Loucy (cell line): ENCODE measurements around the gene PLXNB1.

Experiments used
- CTCF ChIP-seq: fragments of 200-600 bp; sonication (generic); conservative IDR thresholded peaks from 2 replicates; pipeline ENCODE4 v1.5.1; 2014; ENCODE audit warnings: mild to moderate bottlenecking, antibody characterized with exemption, low read length
- EZH2phosphoT487 ChIP-seq: fragments of 200-600 bp; IDR thresholded peaks from 2 replicates; pipeline ENCODE4 v1.6.1; 2018; ENCODE audit warnings: antibody characterized with exemption, mild to moderate bottlenecking, moderate library complexity, borderline replicate concordance

- TF ChIP-seq CTCF (no peak), EZH2phosphoT487 (no peak)
These were observed 20.3 kb downstream of the PLXNB1 start for GRCh38 chr3:48409291-48410201.
